Progenitor cell of endocrine pancreas (in vitro differentiated cells): ENCODE data around the gene CEP44. TPM values are rescaled to one million over a fixed set of nuclear protein-coding genes. Genes with fewer than 3 reads are reported as not detected.
A peak's percentile ranks its signal among the peaks of the same experiment; 100 is the strongest.

Experiments
- DNase-seq: peaks from one replicate; pipeline ENCODE4 v3.0.0; 2021; ENCODE audit warnings: low spot score; ENCODE audit not compliant: unreplicated experiment
- H3K27ac Mint-ChIP-seq: 2 replicates; pipeline ENCODE4 v1.8.0; 2021; ENCODE audit warnings: mild to moderate bottlenecking, moderate library complexity, mixed read lengths
- H3K27me3 Mint-ChIP-seq: 2 replicates; pipeline ENCODE4 v1.8.0; 2021; ENCODE audit warnings: mixed read lengths
- H3K36me3 Mint-ChIP-seq: 2 replicates; pipeline ENCODE4 v1.8.0; 2022; ENCODE audit warnings: mixed read lengths; ENCODE audit not compliant: insufficient read depth
- H3K4me1 Mint-ChIP-seq: 2 replicates; pipeline ENCODE4 v1.8.0; 2021; ENCODE audit warnings: low read depth, mixed read lengths
- H3K4me3 Mint-ChIP-seq: 2 replicates; pipeline ENCODE4 v1.8.0; 2021; ENCODE audit warnings: low read depth, mild to moderate bottlenecking, moderate library complexity, mixed read lengths
- H3K9me3 Mint-ChIP-seq: 2 replicates; pipeline ENCODE4 v1.8.0; 2021; ENCODE audit warnings: low read depth, mixed read lengths
- CTCF ChIP-seq: fragments of 200-600 bp; sonication (generic); IDR thresholded peaks from one replicate; pipeline ENCODE4 v1.5.0; 2021; ENCODE audit warnings: antibody characterized with exemption, mild to moderate bottlenecking; ENCODE audit not compliant: unreplicated experiment
- total RNA-seq: library from RNA; stranded (reverse); gene quantifications from 2 replicates; pipeline ENCODE4 v1.2.1, GENCODE V29; 2021

CEP44 gene
- total RNA-seq, 1 donor from 2014 or later, result 16.1 TPM

- Mint-ChIP-seq H3K4me3 (no peak overlapping the region), H3K27ac (no peak overlapping the region), H3K36me3 (peaks cover 7% of the 10 kb centered on the region)
These were observed 4.1 kb upstream of the CEP44 start for GRCh38 chr4:174279433-174280155.

DNA sequence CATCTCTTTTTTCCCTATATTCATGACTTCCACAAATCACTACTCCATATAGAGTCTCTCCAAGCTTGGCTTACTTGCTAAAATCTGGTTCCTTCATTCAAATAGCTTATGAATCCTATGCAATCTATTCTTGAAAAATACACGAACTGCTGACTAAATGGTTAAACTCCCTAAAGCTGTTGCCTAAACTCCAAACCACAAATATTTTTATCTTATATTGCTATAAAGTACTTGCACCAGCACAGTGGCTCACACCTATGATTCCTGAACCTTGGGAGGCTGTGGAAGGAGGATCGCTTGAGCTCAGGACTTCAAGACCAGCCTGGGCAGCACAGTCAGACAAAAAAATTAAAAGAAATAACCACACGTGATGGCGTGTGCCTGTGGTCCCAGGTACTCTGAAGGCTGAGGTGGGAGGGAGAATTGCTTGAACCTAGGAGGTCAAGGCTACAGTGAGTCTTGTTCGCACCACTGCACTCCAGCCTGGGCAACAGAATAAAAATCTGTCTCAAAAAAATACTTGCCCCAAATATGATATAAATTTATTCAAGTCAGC is 2.5 kb upstream of the CEP44 start:
- H3K4me1 Mint-ChIP-seq, result peaks cover 20% of the 10 kb centered on the region
- TF ChIP-seq CTCF, result no peak
- H3K27me3 Mint-ChIP-seq, result no peaks in the 10 kb centered on the region
- no peak for DNase-seq
- peaks cover 6% of the 10 kb centered on the region for H3K9me3 Mint-ChIP-seq
- peaks cover 7% of the 10 kb centered on the region for H3K36me3 Mint-ChIP-seq
- no peak overlapping the region for H3K27ac Mint-ChIP-seq
- no peak overlapping the region for H3K4me3 Mint-ChIP-seq

More at GRCh38 chr4:174279433-174280155, 4.1 kb upstream of the CEP44 start:
- Mint-ChIP-seq H3K9me3 (peaks cover 6% of the 10 kb centered on the region), H3K27me3 (no peaks in the 10 kb centered on the region), H3K4me1 (peaks cover 10% of the 10 kb centered on the region)
- TF ChIP-seq CTCF, result no peak
- DNase-seq, result no peak

DNA sequence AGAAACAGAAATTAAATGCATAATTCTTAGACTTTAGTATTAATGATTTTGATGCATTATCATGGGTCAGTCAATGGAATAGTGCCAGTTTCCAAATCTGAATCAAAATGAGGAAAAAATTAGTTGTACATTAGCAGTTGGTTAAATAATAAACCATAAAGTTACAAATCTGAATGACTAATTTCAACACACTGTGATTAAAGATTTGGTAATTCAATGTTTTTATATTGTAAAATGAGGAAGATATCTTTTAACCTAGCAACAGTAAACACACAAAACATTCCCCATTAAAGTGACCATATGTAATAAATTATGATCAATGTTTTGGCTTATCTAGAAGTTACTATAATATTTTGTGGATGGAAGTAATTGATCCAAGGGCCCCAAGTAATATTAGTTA is 1.8 kb upstream of the CEP44 start:
- no peaks in the 10 kb centered on the region for H3K27me3 Mint-ChIP-seq
- H3K27ac Mint-ChIP-seq, result no peak overlapping the region
- DNase-seq, result no peak
- peaks cover 7% of the 10 kb centered on the region for H3K36me3 Mint-ChIP-seq
- H3K4me1 Mint-ChIP-seq, result peaks cover 20% of the 10 kb centered on the region
- H3K4me3 Mint-ChIP-seq, result peak overlapping the region; percentile 97
- H3K9me3 Mint-ChIP-seq, result peaks cover 6% of the 10 kb centered on the region
- no peak for TF ChIP-seq CTCF

DNA sequence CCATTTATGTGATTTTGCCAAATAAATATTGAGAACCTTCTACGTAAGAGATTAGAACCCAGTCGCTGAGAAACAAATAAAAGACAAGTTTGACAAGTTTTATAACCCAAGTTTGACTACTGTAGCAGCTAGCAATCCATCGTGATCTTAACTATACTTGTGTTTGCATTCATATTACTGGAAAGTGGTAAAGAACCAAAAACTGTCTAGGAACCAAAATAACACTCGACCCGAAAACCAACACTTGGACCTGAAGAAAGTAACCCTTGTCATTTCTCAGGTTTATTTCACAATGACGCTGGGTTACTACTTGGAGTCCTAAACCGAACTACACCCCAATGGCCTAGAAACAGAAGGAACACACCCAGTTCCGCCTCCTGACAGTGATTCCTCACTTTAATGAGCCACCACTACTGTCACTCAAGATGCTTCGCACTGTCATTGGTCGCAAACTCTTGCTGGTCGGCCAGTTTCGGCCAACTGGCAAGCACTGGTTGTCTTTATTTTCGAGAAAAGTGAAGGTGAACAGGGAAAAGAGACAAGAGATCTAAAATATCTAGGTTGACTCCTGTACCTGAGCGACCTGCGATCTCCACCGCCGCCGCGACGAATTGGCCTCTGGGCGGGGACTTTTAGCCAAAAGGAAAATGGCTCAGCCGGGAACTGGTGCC is 740 bp upstream of the CEP44 start:
- no peak for DNase-seq
- H3K4me3 Mint-ChIP-seq, result peak overlapping the region; percentile 97
- H3K27ac Mint-ChIP-seq, result peak overlapping the region; percentile 100
- TF ChIP-seq CTCF, result no peak
- H3K27me3 Mint-ChIP-seq, result no peaks in the 10 kb centered on the region
- H3K4me1 Mint-ChIP-seq, result peaks cover 20% of the 10 kb centered on the region
- H3K9me3 Mint-ChIP-seq, result peaks cover 6% of the 10 kb centered on the region
- H3K36me3 Mint-ChIP-seq, result peaks cover 7% of the 10 kb centered on the region

- H3K27me3 Mint-ChIP-seq, result no peaks in the 10 kb centered on the region
- peak overlapping the region; percentile 97 for H3K4me3 Mint-ChIP-seq
- H3K36me3 Mint-ChIP-seq, result peaks cover 2% of the 10 kb centered on the region
These were observed 776 bp downstream of the CEP44 start for GRCh38 chr4:174284487-174284886.

More at GRCh38 chr4:174284487-174284886, 776 bp downstream of the CEP44 start:
- H3K9me3 Mint-ChIP-seq, result peaks cover under 1% of the 10 kb centered on the region
- H3K4me1 Mint-ChIP-seq, result peaks cover 20% of the 10 kb centered on the region
- no peak for TF ChIP-seq CTCF
- H3K27ac Mint-ChIP-seq, result peak overlapping the region; percentile 100
- no peak for DNase-seq
